Mucosa of descending colon (tissue), 3 donors: Measurements from ENCODE around the gene MYZAP. TPM values are rescaled to one million over a fixed set of nuclear protein-coding genes. Genes with fewer than 3 reads are reported as not detected.

Experiments
- ATAC-seq: fragments of 200-7000 bp; cut with Tn5 transposase; one replicate; pipeline ENCODE4 v1.9.1; 2020; ENCODE audit warnings: mild to moderate bottlenecking, moderate library complexity
- DNase-seq, 3 donors: peaks; one replicate each; pipeline ENCODE4 v3.0.0-alpha.2; 2020
- H3K36me3 ChIP-seq: fragments of 200-600 bp; one replicate; pipeline ENCODE4 v1.8.0; 2021; ENCODE audit warnings: low read depth, mild to moderate bottlenecking
- H3K4me1 ChIP-seq: fragments of 200-600 bp; one replicate; pipeline ENCODE4 v1.8.0; 2021; ENCODE audit warnings: low read depth, mild to moderate bottlenecking
- H3K4me3 ChIP-seq: fragments of 200-600 bp; one replicate; pipeline ENCODE4 v1.8.0; 2021; ENCODE audit warnings: mild to moderate bottlenecking
- H3K9me3 ChIP-seq: fragments of 200-600 bp; one replicate; pipeline ENCODE4 v1.8.0; 2021; ENCODE audit warnings: mild to moderate bottlenecking
- intact Hi-C, 2 donors: fragments of 100-400 bp; cut with DNase I in 1 of 2; cut with micrococcal nuclease in 1 of 2; formaldehyde crosslinking; loops; one replicate each; pipeline versions ENCODE4 v1.11.0 to v1.11.1; 2022; cut with DNase I, micrococcal nuclease
- total RNA-seq, 3 donors: library from RNA; stranded (reverse); fragmentation: NEBNext Ultra II Directional in 2 of 3; extraction: Animal tissue kit (Norgen Biotek cat#: 25700) in 2 of 3; gene quantifications; one replicate each; pipeline versions ENCODE4 v1.2.1 to v1.2.4, GENCODE V29; 2021 to 2023
- TF ChIP-seq, protein P1 (sequence below): fragments of 200-600 bp; IDR thresholded peaks from one replicate; pipeline ENCODE4 v1.8.0; 2022; ENCODE audit warnings: antibody characterized with exemption, mild to moderate bottlenecking
- donor health status: DM: no; HTN: no; CAD: no; lungs with moderate emphysema.
- donor health status: DM: no; HTN: no; CAD: no.
- donor health status: DM: no; HTN: yes; CAD: no.

Gene MYZAP
- total RNA-seq, 3 donors from 2014 or later: 17.5 to 18.8 (median 17.9) TPM

DNA sequence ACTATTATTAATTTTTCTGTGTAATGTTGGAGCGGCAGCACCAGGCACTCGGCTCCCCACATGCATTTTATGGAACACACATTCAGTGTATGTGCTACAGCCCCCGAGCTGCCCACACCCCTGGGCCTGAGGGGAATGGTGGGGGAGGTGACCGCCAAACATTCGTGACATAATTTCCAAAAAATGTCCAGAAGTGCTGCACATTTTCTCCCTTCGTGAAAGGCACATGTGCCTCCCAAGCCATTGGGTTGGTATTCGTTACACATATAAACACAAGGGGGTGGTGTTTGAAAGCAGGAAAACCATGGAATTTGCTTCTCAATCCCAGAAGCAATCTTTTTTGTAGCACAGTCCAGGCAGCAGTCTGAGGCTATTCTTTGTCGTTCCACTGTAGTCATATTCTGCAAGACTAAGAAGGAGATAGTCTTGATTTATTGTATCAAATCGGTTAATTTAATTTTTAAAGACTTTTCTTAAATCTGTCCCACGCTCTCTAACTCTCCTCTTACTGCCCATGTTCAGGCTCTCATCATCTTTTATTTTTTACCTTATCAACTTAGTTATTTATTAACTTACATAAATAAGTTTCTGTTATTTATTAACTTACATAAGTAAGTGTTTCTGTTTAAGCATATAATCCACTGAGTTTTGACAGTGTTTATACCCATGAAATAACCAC lies 75.6 kb downstream of the MYZAP start:
- Histone ChIP-seq H3K4me1 (peaks cover 15% of the 10 kb centered on the region), H3K36me3 (no peaks in the 10 kb centered on the region), H3K9me3 (no peaks in the 10 kb centered on the region), H3K4me3 (no peak overlapping the region)
- TF ChIP-seq, protein P1, sequence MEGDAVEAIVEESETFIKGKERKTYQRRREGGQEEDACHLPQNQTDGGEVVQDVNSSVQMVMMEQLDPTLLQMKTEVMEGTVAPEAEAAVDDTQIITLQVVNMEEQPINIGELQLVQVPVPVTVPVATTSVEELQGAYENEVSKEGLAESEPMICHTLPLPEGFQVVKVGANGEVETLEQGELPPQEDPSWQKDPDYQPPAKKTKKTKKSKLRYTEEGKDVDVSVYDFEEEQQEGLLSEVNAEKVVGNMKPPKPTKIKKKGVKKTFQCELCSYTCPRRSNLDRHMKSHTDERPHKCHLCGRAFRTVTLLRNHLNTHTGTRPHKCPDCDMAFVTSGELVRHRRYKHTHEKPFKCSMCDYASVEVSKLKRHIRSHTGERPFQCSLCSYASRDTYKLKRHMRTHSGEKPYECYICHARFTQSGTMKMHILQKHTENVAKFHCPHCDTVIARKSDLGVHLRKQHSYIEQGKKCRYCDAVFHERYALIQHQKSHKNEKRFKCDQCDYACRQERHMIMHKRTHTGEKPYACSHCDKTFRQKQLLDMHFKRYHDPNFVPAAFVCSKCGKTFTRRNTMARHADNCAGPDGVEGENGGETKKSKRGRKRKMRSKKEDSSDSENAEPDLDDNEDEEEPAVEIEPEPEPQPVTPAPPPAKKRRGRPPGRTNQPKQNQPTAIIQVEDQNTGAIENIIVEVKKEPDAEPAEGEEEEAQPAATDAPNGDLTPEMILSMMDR: no peak
- DNase-seq (peak in 2 of 3 donors; percentile 32 to 42), ATAC-seq (peak; percentile 82)
- intact Hi-C loops: loop anchor here in 1 of 2 donors (10.0 kb wide), 1 partner anchor 187 kb away; no protein-coding TSS in a partner anchor

DNA sequence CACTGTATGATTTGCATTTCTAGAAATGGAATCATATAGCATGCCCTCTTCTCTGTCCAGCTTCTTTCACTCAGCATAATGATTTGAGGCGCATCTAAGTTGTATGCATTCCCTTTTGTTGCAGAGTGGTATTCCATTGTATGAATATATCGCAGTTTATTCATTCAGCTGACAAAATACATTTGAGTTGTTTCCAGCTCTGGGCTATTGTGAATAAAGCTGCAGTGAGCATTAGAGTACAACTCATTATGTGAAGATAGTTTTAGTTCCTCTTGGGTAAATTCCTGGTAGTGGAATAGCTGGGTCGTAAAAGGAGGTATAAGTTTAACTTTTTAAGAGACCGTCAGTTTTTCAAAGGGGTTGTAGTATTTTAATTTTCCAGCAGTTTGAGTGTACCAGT lies 76.3 kb downstream of the MYZAP start:
- intact Hi-C loops: loop anchor here in 1 of 2 donors (10.0 kb wide), 1 partner anchor 187 kb away; no protein-coding TSS in a partner anchor
- H3K9me3 ChIP-seq: no peaks in the 10 kb centered on the region
- peaks cover 9% of the 10 kb centered on the region for H3K4me1 ChIP-seq
- H3K4me3 ChIP-seq: no peak overlapping the region
- H3K36me3 ChIP-seq: no peaks in the 10 kb centered on the region
- ATAC-seq: peak; percentile 50
- no peak for DNase-seq
- TF ChIP-seq, protein P1: no peak

DNA sequence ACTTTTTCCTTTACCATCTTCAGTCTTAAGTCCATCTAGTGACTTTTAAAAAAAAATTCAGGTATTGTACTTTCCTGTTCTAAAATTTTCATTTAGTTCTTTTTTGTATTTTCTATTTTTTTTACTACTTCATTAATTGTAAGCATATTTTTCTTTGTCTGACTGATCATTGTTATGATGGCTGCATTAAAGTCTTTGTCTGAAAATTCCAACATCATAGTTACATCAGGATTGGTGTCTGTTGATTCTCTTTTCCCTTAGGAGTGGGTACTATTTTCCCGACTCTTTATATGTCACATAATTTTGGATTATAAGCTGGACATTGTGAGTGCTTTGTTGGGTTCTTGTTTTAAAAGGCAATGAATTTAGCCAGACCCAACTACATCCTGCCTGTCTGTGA lies 79.9 kb downstream of the MYZAP start:
- TF ChIP-seq, protein P1: no peak
- H3K9me3 ChIP-seq: no peaks in the 10 kb centered on the region
- ATAC-seq (no peak), DNase-seq (no peak)
- H3K4me3 ChIP-seq: no peak overlapping the region
- no peaks in the 10 kb centered on the region for H3K36me3 ChIP-seq
- intact Hi-C loops: no loop called here
- peaks cover 5% of the 10 kb centered on the region for H3K4me1 ChIP-seq

DNA sequence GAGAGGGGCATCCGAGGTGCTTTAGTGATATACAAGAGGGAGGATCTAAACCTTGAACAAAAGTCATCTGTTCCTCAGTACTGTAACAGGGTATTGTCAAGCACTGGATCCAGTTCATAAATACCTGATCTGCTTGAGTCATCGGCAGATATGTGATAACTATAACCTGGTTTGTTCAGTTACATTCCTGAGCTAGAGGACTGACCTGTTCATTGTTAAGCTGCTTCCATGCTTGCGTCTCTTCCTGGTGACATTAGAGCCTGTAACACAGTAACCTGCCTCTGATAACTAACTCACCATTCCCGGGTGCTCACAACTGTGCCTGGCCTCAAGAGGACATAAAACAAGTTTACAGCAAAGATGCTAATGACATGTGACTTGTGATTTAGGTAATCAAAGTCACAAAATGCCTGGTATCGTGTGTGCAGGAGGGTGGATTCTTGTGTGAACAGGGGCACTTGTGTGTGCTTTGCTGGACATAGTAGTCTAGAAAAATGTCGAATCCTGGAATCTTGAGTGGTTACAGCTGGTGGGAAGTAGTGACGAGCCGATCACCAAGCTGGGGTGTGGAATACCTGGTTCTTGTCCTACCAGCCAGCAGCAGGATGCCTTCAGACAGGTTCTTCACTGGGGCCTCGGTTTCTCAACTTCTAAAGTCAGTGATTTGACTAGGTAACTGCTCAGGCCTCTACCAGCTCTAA lies 83.9 kb downstream of the MYZAP start:
- intact Hi-C loops: no loop called here
- H3K36me3 ChIP-seq: no peaks in the 10 kb centered on the region
- no peak for DNase-seq
- no peaks in the 10 kb centered on the region for H3K9me3 ChIP-seq
- H3K4me1 ChIP-seq: no peaks in the 10 kb centered on the region
- peak; percentile 42 for ATAC-seq
- H3K4me3 ChIP-seq: no peak overlapping the region
- TF ChIP-seq, protein P1: no peak

DNA sequence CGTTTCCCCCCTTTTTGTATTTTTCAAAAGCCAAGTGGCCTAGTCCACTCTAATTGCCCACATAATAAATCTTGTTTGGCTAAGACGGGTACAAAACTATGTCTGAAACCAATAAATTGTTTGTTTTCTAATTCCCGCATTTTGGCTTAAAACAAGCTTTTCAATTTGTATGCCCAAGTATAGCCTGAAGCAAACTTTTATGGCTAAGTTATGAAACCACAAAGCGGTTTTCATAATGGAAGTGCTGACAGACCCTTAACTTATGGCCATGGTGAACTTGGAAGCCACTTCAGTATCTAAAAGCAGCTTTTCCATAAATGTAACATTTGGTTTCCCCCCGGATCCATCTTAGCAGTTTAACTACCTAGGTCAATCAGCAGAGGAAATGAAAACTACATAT lies 84.9 kb downstream of the MYZAP start:
- DNase-seq (no peak), ATAC-seq (no peak)
- no peak overlapping the region for H3K4me3 ChIP-seq
- no peaks in the 10 kb centered on the region for H3K36me3 ChIP-seq
- TF ChIP-seq, protein P1: no peak
- no peaks in the 10 kb centered on the region for H3K9me3 ChIP-seq
- intact Hi-C loops: no loop called here
- no peaks in the 10 kb centered on the region for H3K4me1 ChIP-seq
